DMS153 treated with DMSO at 0.1 percent for 48 hours (cell line): ENCODE data around the gene PAX1.

Experiments used
- DNase-seq: peaks from one replicate; lab custom pipeline; 2025; ENCODE audit not compliant: unreplicated experiment; lab: John Stamatoyannopoulos, UW

The PAX1 gene

DNA sequence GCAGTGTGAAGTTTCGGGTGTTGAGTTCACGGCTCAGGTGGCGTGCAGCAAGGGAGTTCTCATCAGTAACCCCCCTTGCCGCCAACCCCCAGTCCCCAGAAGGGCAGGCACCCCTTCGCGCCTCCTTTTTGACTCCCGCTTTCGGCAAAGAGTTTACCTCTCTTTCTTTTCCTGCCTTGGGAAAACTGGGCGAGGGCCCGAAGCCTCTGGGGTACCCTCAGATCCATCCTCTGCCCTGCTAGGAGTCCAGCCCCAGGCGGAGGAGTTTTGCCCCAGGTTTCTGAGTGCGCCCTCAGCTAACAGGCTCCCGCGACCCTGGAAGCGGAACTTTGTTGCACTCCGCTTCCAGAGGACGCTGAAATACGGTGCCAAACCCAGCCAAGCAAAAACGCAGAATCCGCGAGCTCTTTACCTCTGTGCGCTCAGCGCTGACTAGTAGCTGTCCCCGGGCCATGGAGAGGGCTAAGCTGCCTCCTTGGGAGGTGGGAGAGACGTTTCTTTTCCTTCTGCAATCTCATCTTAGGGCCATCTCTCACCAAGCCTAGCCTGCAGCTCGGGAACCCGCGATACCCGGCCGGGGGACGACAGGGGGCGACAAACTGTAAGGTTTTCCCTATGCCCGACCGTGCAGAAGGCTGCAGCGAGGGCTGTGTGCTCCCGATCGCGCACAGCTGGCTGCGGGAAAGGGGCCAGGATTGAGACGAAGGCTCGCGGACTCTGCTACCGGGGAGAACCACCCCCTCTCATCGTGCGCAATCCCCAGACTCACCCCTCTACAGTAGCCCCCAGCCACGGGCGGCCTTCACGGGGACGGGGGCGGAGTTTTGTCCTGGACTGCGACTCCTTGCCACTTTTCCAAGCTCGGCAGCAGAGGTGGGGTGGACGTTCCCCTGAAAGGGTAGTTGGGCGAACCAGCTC lies 2.7 kb upstream of the PAX1 start:
- peak; percentile 28 for DNase-seq

DNA sequence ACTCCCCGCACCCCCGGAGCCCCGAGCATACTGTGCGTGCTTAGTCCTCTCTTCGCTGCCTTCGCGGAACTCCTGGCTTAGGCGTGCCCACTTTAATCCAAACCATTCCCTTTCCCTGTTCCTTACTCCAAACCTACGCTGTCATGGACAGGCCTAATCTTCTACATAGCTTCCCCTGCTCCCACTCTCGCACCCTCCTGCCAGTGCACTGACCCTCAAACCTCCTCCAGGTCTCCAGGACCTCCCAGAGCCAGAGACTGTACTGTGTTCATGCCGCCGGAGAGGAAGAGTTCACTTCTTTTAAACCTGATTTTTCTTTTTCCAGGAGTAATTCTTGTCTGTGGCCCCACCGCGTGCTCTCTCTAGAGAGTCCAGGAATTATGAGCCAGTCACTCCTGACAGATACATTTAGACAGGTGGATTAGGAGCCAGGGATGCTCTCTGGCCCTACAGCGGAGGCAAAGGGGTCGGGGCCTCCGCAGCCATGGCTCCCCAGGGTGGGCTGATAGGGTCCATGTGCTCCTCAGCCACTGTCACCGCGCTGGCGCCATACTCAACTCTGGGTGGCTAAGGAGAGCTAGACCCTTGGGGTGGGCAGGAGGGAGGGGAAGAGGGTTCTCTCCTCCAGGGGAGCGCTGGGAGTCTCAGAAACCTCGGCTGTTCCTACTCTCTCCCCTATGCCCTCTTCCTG lies 1.6 kb upstream of the PAX1 start:
- DNase-seq = no peak

GRCh38 chr20:21704408-21705385 lies 767 bp upstream of the PAX1 start:
- DNase-seq = no peak

DNA sequence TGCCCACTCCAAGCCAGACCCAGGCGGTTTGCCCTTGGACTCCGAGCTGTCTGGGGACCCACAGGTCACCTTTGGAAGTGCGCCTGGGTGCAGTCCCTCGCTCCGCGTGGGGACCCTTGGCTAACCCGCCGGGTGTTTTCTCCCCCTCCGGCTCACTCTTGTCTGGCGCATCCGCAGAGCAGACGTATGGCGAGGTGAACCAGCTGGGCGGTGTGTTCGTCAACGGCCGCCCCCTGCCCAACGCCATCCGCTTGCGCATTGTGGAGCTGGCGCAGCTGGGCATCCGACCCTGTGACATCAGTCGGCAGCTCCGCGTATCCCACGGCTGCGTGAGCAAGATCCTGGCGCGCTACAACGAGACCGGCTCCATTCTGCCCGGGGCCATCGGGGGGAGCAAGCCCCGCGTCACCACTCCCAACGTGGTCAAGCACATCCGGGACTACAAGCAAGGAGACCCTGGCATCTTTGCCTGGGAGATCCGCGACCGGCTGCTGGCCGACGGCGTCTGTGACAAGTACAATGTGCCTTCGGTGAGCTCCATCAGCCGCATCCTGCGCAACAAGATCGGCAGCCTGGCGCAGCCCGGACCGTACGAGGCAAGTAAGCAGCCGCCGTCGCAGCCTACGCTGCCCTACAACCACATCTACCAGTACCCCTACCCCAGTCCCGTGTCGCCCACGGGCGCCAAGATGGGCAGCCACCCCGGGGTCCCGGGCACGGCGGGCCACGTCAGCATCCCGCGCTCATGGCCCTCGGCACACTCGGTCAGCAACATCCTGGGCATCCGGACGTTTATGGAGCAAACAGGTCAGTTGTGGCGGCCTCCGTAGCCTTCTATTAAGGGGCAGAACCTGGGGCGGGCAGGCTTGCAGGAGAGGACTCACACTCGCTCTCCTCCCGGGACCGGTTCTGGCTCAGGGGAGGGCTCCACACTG lies 1.1 kb downstream of the PAX1 start:
- DNase-seq = no peak

GRCh38 chr20:21707267-21707666 lies 1.8 kb downstream of the PAX1 start:
- no peak for DNase-seq

DNA sequence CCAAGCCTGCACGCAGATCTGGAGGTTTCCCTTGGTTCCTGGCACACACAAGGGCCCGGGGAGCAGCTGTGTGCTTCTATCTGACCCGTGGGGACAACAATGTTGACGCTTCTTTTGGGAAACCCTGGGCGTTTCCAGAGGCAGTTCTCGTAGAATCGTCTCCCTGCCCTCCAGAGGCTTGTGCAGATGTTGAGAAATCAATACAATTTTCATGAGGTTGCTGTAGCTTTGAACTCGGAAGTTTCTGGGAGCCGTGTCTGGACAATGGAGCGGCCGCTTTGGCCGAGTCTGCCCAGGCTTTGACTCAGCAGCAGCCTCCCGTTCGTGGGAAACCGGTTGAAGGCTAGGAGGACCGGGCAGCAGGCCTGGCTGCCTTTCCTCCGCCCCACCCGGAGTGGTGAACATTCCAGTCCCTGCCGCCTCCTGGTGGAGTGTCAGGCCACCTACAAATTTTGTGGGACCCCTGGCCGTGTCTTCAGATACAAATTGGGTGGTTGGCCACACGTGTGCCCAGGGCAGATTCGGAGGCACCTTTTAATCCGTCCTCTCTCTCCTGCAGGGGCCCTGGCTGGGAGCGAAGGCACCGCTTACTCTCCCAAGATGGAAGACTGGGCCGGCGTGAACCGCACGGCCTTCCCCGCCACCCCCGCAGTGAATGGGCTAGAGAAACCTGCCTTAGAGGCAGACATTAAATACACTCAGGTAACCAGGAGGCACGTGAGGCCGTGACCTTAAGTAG lies 2.7 kb downstream of the PAX1 start:
- DNase-seq = no peak

- DNase-seq = no peak
Observed at GRCh38 chr20:21708738-21709534, 3.5 kb downstream of the PAX1 start.

DNA sequence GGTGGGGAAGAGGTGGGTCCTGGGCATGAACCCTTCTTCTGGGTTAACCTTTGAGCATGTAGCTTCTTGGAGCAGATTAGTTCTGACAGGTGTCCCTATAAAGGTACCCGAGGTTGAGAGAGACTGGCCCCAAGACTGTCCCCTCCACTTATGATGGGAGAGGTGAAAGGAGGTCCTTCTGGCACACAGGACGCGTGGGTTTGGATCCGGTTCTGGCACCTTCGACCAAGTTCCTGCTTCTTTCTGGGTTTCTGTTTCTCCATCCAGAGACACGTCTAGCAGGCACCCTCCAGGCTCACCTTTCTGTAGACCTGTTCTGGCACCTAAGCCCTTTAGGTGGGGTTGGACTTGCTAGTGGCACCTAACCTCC lies 4.1 kb downstream of the PAX1 start:
- no peak for DNase-seq

DNA sequence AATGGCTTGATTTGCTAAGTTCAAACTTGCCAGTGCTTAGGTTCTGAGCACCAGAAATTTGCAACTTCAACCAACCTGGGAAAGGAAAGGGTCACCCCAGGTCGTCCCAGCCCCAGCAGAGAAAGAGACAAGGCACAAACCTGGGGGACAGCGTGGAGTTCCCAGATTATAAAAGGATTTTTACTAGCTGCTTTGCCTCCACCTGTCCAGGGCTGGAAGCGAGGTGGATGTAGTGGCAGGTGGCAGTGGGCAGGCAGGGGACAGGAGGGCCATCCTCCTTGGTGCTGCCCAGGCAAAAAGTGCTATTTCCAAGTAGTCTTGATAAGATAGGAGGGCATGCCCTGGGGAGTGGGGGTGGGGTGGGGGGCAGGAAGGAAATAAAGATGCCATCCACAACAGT lies 4.9 kb downstream of the PAX1 start:
- DNase-seq = no peak

- DNase-seq = no peak
Observed at GRCh38 chr20:21710863-21711431, 5.5 kb downstream of the PAX1 start.

GRCh38 chr20:21712443-21713059 lies 7.1 kb downstream of the PAX1 start:
- no peak for DNase-seq

DNA sequence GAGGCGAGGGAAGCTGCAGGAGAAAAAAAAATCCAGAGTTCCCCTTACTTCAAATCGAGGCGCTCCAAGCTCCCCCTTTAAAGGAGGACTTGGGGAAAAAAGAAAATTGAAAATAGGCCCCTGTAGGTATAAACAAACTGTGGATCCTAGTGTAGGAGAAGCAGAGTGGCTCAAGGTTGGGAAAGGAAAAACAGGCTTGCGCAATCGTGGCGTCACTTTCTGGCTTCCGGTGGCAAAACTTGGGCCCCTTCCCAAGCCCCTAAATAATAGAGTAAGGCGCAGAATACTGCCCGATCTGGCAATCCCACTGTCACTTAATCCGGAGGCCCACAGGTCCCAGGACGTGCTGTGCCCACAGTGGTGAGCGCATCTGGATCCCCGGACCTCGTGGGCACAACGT lies 8.0 kb downstream of the PAX1 start:
- no peak for DNase-seq

GRCh38 chr20:21713901-21714296 lies 8.4 kb downstream of the PAX1 start:
- DNase-seq = no peak

GRCh38 chr20:21714297-21715192 lies 9.1 kb downstream of the PAX1 start:
- DNase-seq = no peak

GRCh38 chr20:21715193-21715881 lies 9.9 kb downstream of the PAX1 start:
- DNase-seq = no peak

DNA sequence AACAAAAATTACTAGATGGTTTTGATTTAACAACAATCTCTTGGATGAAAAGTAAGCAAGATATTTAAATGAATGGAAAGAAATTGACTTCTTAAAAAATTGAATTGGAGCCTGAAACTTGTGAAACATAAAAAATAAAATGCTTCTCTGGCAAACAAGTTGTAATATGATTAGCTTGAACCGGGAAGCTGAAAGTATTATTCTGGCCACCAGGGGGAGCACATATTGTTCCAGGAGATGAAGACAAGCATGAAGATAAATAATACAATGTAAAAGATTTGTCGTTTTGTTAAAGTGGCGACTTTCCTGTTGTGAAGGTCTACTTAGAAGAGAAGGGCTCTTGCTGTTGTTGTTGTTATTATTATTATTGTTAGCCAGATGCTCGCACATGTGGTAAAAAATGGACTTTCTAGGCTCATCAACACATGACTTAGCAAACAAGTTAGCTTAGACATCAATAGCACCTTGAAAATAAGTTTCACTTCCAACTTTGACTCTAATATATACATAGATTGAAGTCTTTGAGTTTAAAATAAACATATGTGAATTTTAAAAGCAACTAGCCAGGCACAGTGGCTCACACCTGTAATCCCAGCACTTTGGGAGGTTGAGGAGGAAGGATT lies 14.2 kb downstream of the PAX1 start:
- DNase-seq = peak; percentile 56
